TTC549 (cell line): Measurements from ENCODE around the gene GRM8.

Experiments used
- FAIRE-seq: peaks from 2 replicates; lab custom pipeline; 2012; peaks lifted over from hg19 to GRCh38; lab: Jason Lieb, UNC

GRM8 gene

DNA sequence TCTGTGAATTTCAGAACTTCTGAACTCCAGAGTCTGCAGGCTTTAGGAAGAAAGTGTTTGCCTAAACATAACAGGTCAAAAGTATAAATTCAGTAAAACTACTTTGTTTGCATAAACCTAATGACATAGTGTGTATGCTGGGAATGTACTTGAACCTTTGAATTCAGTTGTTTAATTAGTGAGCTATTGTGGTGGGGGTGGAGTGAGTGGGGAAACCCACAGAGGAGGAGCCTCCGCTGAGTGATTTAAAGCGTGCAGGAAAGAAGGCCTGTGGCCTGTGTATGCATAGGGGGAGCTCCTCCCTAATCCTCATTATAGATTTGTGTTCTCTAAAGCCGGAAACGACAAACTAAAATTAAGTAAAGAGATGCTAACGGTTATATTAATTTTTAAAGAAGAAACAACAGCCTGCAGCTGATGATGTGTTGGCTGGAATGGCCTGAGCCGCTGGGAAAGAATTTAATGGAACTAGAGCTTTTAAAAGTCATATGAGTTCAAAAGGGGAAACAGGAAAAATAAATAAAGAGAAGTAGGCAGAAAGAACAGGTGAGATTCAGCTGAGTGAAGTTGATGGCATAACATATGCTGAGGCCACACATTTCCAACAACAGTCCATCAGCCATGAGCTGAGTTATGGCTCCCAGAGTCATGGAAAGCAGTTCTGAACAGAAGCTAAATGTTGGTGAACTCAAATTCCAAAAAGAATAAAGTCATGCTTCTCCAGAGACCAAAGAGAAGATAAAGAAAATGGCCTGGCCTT is 595.0 kb downstream of the GRM8 start:
- FAIRE-seq = no peak

DNA sequence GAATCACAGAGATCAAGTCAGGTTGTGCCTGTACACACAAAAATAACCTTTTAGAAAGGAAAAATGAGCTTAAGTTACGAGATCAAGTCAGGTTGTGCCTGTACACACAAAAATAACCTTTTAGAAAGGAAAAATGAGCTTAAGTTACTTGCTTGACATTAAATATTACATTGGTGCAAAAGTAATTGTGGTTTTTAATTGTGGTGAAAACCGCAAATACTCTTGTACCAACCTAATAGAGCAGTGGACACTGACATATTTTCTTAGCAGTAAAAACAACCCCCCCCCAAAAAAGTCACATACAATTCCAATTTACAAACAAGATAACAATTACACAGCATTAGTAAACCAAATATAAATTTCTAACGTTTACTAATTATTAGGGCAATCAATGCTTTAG is 595.6 kb downstream of the GRM8 start:
- no peak for FAIRE-seq

- no peak for FAIRE-seq
Measured at GRCh38 chr7:126656165-126656564, 596.6 kb downstream of the GRM8 start.

GRCh38 chr7:126637538-126637937 is 615.2 kb downstream of the GRM8 start:
- FAIRE-seq = no peak

GRCh38 chr7:126635545-126635944 is 617.2 kb downstream of the GRM8 start:
- no peak for FAIRE-seq

GRCh38 chr7:126608339-126608776 is 644.4 kb downstream of the GRM8 start:
- no peak for FAIRE-seq

DNA sequence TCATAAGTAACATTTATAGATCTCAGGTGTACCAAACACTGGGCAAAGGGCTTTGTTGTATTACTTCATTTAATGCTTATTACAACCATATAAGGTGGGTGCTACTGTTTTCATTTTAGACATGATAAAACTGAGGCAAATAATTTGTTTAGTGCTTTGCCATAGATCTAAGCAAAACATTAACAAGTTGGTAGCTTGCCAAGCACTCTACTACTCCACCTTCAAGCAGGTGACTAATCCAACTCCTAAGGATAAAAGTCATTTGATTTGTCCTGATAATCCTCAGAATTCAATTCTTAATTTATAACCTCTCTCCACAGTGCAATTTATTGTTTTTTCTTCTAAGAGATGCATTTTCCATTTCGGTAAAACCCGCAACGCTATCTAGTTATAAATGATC is 646.4 kb downstream of the GRM8 start:
- no peak for FAIRE-seq

DNA sequence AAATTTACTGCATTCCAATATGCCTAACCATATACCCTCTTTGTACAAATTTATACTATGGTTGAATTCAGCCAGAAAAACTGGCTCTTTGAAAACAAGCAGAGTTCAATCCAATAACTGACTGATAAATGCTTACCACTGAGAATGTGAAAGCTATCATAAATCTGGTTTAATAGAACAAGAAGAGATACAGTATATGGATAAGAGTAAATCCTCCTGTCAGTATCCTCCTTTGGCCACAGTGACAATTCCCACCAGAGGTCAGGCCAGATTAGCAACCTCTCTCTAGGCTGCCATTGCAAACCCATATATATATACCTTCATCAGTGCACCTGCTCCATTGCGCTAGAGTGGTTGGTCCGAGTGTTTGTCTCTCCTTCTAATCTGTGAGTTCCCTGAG is 647.2 kb downstream of the GRM8 start:
- FAIRE-seq = no peak

GRCh38 chr7:126605056-126605455 is 647.7 kb downstream of the GRM8 start:
- FAIRE-seq = no peak

DNA sequence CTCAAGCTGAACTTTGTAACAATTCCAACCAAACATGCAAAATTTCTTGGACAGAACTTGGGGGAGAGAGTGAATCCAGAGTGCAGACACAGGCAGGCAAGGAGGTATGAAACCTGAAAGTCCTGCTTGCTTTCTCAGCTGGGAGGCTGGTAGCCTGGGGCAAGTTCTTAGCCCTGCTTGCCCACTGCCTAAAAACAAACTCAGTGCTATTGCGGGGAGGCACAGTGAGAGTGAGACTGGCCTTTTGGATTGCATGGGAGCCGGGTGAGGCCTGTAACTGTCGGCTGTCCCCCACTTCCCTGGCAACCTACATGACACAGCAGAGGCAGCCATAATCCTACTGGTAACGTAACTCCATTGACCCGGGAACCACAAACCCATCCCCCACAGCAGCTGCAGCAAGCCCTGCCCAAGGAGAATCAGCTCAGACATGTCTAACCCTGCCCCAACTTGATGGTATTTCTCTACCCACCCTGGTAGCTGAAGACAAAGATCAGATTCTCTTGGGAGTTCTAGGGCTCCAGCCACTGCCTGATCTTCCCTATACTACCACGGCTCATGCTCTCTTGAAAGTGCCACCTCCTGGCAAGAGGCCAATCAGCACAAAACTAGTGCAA is 663.6 kb downstream of the GRM8 start:
- FAIRE-seq = no peak

- no peak for FAIRE-seq
Measured at GRCh38 chr7:126578338-126578737, 674.4 kb downstream of the GRM8 start.

DNA sequence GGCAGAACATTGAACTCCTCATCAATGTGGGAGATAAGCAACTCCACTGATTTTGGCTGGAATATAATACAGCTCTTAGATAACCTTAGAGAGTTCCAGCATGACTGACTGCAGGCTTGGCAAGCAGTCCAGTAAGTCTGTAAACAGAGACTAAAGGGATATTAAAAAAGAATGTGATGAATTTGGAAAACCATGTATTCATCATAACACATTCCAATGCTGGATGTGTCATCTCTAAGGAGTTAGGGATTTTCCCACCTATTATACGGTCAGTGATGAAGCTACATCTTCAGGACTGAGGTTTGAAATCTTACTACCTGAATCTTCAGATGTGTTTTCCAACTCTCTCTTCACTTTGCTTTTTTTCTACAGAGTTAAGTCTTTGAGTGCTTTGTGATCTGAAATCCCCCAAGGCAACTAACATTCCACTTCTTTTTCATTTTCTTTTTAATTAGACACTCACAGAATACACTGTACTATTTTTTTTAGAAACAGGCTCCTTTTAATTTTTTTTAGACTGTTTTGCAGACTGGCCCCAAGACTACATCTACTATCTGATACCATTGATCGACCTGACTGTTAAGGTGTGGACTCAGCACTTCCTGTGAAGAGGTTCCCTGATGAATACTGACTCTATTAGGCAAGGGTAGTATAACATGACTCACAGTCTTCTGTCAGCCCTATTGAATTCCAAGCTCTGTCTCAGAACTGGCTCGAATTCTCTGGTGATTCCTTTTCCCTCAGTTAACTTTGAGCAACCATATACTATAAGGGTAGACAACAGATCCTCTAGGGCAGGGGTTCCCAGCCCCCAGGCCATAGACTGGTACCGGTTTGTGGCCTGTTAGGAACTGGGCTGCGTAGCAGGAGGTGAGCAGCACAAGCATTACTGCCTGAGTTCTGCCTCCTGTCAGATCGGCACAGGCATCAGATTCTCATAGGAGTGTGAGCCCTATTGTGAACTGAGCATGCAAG is 678.2 kb downstream of the GRM8 start:
- FAIRE-seq = no peak

GRCh38 chr7:126570845-126571244 is 681.9 kb downstream of the GRM8 start:
- FAIRE-seq = no peak

DNA sequence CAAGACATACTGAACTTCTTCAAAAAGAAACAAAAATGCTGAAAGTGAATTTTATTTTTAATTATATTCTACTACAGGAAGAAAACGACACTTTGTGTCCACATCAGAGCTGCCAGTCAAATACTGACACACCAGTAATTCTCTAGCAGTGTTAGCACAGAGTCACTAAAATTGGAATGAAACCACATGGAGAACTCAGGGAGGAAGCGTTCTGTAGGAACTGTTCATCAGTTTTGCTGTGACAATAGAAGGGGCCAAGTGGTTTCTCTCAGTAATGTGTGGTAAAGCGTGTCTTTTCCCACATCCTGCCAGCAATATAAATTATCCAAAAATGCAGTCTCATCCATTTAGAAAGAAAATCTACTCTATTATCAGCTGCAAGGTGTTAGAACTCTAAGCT is 683.3 kb downstream of the GRM8 start:
- FAIRE-seq = no peak

DNA sequence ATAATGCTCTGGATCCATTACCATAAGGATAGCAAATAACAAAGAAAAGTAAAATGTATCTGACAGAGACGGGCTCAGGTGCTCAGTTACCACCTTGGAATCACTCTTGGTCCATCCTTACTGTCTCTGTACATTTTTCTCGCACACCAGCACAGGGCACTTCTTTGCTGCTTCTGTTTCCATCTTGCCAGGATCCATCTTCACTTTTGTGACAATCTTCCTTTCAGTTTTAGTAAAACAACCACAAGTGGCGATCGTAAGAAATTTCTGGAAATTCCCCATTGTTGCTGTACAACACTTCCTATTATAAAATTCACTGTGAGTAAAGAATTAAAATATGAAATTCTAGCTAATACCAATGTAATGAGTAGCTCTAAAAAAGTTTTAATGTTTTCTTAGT is 695.5 kb downstream of the GRM8 start:
- FAIRE-seq = no peak

DNA sequence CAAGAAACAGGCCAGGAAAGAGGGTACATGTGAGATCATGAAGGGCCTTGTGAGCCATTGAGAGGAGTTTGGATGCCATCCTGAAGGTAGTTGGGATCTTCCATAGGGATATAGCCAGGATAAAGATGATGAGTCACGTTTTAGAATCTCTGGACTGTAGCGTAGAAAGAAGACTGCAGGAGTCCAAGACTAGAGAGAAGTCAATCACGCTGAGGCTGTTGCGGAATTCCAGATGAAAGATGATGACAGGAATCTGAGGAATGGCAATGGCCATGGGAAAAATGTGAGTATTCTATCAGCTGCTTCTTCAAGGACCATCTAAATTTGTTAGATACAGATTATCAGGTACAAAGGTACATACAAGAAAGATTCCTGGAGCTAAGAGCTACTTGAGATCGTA is 711.3 kb downstream of the GRM8 start:
- FAIRE-seq = no peak

DNA sequence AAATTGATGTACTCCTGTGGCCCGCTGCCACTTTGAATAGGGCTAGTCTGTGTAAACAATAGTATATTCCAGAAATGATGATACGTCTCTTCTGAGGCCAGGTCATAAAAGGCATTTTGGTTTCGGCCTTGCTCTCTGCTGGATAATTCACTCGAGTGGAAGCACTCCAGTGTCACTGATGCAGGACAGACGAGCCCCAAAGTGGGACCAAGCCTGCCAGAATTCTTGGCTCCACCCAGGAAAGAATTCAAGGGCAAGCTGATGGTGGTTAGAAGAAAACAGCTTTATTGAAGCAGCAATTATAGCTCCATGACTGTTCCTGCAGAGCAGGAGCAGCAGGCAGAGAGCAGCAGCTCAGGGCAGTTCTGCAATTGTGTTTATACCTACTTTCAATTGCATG is 717.6 kb downstream of the GRM8 start:
- no peak for FAIRE-seq

- FAIRE-seq = no peak
Measured at GRCh38 chr7:126533715-126534114, 719.0 kb downstream of the GRM8 start.

DNA sequence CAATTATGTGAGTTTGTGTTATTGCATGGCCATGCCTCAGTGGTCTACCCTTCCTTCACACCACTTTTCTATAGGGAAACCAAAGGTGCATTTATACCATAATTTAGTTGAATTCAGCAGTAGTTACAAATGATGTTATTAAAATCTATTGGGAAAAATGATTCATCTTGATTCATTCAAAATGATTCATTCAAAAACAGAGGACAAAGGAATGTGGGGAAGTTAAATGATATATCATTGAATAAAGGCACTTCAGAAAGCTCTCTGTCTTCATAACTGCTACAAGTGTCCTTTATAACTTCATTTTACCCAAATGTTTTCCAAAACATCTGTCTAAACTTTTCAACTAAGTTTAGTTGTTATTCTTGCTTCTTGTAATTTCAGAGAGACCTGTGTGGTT is 722.9 kb downstream of the GRM8 start:
- FAIRE-seq = no peak

DNA sequence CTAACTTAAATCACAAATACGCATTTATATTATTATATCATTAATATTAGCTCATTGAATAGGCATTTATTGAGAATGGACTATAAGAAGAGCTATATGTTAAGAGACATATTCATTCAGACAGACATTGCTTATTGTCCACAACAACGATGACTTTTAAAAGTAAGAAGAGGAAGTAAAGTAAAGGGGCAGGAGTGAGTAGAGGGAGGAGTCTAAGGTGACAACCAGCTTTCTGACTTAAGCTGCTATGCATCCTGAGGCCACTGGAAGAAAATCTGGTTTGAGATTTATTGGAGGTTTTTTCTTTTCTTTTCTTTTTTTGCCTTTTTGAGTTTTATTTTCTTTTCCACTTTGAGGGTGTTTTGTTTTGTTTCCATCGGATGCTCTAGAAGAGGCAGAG is 723.5 kb downstream of the GRM8 start:
- FAIRE-seq = no peak

- FAIRE-seq = no peak
Measured at GRCh38 chr7:126525906-126526305, 726.8 kb downstream of the GRM8 start.

DNA sequence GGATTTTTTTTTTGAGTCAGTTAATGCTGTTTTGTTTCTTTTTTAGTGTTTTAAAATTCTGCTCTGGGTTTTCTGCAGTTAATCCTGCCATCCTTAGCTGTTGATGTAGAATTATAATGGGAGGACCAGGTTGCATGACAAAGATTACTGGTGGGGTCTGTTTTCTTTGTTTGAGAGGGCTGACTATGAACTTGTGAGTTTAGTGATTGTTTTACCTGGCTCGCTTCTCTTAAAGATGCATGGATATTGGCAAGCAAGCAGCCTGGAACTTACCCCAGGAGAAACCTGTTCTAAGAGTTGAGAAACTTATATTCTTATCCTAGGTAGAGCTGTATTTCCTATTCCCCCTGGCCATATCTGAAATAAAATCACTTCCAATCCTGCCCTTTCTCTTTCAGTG is 727.8 kb downstream of the GRM8 start:
- FAIRE-seq = no peak

DNA sequence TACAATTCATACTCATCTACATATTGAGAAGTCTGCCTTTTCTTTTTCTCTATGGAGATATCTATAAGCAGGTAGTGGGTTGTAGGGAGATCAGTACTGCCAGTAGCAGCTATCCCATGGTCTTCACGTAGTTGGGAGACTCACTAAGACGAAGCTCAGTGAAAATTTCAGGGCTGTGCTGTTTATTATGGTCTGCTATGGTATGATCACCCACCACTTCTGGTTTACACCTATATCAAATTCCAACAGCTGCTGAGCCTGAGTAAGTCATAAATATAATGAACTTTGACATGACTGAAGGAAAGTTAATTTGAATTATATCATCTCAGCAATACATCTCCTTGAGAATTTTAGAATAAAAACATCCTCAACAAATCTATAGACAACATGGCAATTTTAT is 741.7 kb downstream of the GRM8 start:
- FAIRE-seq = no peak
